H1 (cell line): ENCODE measurements around the gene ERCC1. TPM values are rescaled to one million over a fixed set of nuclear protein-coding genes. Genes with fewer than 3 reads are reported as not detected.

Source experiments
- EZH2 ChIP-seq: fragments of 200-600 bp; sonication (generic); IDR thresholded peaks from 2 replicates; pipeline ENCODE4 v1.7.1; 2012; ENCODE audit warnings: low read depth, mild to moderate bottlenecking, moderate library complexity, low read length, inconsistent platforms; ENCODE audit not compliant: severe bottlenecking
- JUN ChIP-seq: IDR thresholded peaks from 2 replicates; pipeline ENCODE4 v1.6.1; 2011; ENCODE audit warnings: low read depth, mild to moderate bottlenecking, improper control_type of control experiment, low read length
- SP1 ChIP-seq: IDR thresholded peaks from 2 replicates; pipeline ENCODE4 v1.6.1; 2011; ENCODE audit warnings: low read depth, low read length
- SRF ChIP-seq: IDR thresholded peaks from 2 replicates; pipeline ENCODE4 v1.6.1; 2011; ENCODE audit warnings: mild to moderate bottlenecking, low read depth, low read length, moderate library complexity
- polyA plus RNA-seq, 7 experiments: library from polyadenylated mRNA; depleted of rRNA in 3 of 7; stranded (reverse) in 5 of 7; unstranded in 2 of 7; fragments of >200 nt in 5 of 7; fragments of 200-250 nt in 2 of 7; gene quantifications; 1 replicate in 5 of 7; 2 replicates in 1 of 7; 4 replicates in 1 of 7; pipeline versions ENCODE4 v1.2.1 to v1.2.3, GENCODE V29; 2011 to 2013; ENCODE audit warnings: missing spikeins in 2 of 7, mixed read lengths in 2 of 7
- total RNA-seq: library from RNA; stranded (reverse); fragmentation: NEBNext Ultra II Directional; extraction: Animal tissue kit (Norgen Biotek cat#: 25700); gene quantifications from 2 replicates; pipeline ENCODE4 v1.2.1, GENCODE V29; 2021

The ERCC1 gene
- total and polyA plus RNA-seq, 2 of the 8 experiments (the other 6 are each of a cell fraction or from before 2014, with no cell fraction given): 44.7 to 94.2 TPM

- TF ChIP-seq JUN: no peak
- no peak for TF ChIP-seq SRF
- TF ChIP-seq SP1: no peak
- no peak for TF ChIP-seq EZH2
Measured at GRCh38 chr19:45382426-45382825, 41.3 kb downstream of the ERCC1 start (continued).
